ENCODE measurements around the gene KBTBD8. TPM values are rescaled to one million over a fixed set of nuclear protein-coding genes. Genes with fewer than 3 reads are reported as not detected.

KBTBD8 gene
- total RNA-seq, 1 donor from 2014 or later: 9.2 TPM

DNA sequence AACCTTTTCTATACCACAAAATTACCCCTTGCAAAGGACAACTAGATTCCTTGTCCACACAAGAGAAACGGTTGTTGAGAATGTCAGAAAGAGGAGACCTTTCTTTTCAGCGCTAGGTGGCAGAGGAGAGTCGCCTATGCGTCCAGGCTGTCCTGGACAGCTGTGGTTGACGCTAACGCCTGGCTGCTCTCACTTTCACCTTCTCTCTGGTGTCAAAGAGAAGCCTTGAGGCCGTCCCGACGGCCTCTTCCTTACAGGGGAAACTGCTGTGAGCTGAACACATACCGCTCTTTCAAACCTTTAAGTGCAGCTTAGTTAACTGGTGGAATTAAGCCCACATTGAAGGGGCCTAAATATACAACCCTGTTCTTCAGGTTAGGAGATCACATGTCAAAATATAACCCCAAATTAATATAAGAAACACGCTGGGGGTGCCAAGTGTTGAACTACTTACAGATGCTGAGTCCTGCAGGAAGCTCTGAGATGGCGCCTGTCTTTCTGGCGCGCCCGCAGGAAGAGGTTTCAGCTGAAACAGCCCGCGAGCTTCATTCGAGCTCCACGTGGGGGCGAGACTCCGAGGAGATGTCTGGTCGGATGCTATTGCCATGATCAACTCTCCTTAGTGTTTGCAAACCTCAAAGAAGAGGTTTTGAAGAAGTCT is 26.1 kb upstream of the KBTBD8 start:
- H3K27ac Mint-ChIP-seq (ENCODE audit: unreplicated experiment): no peak overlapping the region
- no peak for TF ChIP-seq EZH2 (IDR thresholded peaks at IDR 0.05; ENCODE audit: insufficient read depth, low read length)
- TF ChIP-seq, protein P1, sequence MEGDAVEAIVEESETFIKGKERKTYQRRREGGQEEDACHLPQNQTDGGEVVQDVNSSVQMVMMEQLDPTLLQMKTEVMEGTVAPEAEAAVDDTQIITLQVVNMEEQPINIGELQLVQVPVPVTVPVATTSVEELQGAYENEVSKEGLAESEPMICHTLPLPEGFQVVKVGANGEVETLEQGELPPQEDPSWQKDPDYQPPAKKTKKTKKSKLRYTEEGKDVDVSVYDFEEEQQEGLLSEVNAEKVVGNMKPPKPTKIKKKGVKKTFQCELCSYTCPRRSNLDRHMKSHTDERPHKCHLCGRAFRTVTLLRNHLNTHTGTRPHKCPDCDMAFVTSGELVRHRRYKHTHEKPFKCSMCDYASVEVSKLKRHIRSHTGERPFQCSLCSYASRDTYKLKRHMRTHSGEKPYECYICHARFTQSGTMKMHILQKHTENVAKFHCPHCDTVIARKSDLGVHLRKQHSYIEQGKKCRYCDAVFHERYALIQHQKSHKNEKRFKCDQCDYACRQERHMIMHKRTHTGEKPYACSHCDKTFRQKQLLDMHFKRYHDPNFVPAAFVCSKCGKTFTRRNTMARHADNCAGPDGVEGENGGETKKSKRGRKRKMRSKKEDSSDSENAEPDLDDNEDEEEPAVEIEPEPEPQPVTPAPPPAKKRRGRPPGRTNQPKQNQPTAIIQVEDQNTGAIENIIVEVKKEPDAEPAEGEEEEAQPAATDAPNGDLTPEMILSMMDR (IDR thresholded peaks at IDR 0.05; ENCODE audit: insufficient read depth, low read depth, low read length): peak; percentile 87
- peak overlapping the region; percentile 53 for H3K4me3 ChIP-seq (ENCODE audit: insufficient read depth, low read depth, low read length)

DNA sequence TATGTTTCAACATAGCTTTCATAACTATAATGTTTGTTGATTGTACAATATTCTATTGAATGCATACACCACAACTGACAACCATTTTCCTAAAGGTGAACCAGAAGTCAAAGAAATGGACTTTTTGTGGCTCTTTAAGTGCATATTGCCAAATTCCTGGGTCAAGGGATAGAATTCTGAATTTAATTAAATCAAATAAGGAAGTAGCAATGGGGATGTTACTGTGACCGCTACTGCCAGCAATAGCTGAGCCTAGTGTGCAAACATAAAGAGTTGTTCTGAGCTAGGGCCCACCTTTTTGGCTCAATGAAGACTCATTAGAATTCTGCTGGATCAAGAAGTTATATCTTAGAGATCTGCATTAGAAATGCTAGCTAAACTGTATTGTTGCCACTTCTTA is 17.3 kb upstream of the KBTBD8 start:
- Mint-ChIP-seq H3K27me3 (ENCODE audit: low read depth, unreplicated experiment) (no peaks in the 10 kb centered on the region), H3K27ac (ENCODE audit: unreplicated experiment) (no peak overlapping the region), H3K36me3 (ENCODE audit: low read depth, unreplicated experiment) (no peaks in the 10 kb centered on the region), H3K4me3 (ENCODE audit: unreplicated experiment) (no peak overlapping the region), H3K4me1 (ENCODE audit: low read depth, unreplicated experiment) (no peaks in the 10 kb centered on the region), H3K9me3 (ENCODE audit: unreplicated experiment) (no peaks in the 10 kb centered on the region)
- no peak overlapping the region for H3K4me3 ChIP-seq (ENCODE audit: insufficient read depth, low read depth, low read length)
- no peaks in the 10 kb centered on the region for H4K20me1 ChIP-seq (ENCODE audit: insufficient read depth, low read length)
- H3K27me3 ChIP-seq (ENCODE audit: insufficient read depth, low read length): peaks cover 3% of the 10 kb centered on the region
- H3K4me1 ChIP-seq (ENCODE audit: insufficient read depth, low read length): no peaks in the 10 kb centered on the region
- H3K27ac ChIP-seq (ENCODE audit: low read depth, low read length): no peak overlapping the region
- H3K9me3 ChIP-seq (ENCODE audit: insufficient read depth, low read depth, low read length): no peaks in the 10 kb centered on the region
- no peak for TF ChIP-seq EZH2 (IDR thresholded peaks at IDR 0.05; ENCODE audit: insufficient read depth, low read length)
- TF ChIP-seq, protein P1 (IDR thresholded peaks at IDR 0.05; ENCODE audit: insufficient read depth, low read depth, low read length): no peak
- H2AFZ ChIP-seq (ENCODE audit: low read depth, low read length): no peak overlapping the region
- H3K36me3 ChIP-seq (ENCODE audit: insufficient read depth, low read length): no peaks in the 10 kb centered on the region
- H3K79me2 ChIP-seq (ENCODE audit: insufficient read depth, low read length): no peaks in the 10 kb centered on the region
- no peak for DNase-seq (ENCODE audit: low read depth)
- FAIRE-seq: no peak
- no peak overlapping the region for H3K4me2 ChIP-seq (ENCODE audit: low read length)
- H3K9ac ChIP-seq (ENCODE audit: low read length): no peak overlapping the region

More for the DNA sequence above, 26.1 kb upstream of the KBTBD8 start:
- Mint-ChIP-seq H3K4me3 (ENCODE audit: unreplicated experiment) (peak overlapping the region; percentile 52), H3K27me3 (ENCODE audit: low read depth, unreplicated experiment) (peaks cover 5% of the 10 kb centered on the region), H3K9me3 (ENCODE audit: unreplicated experiment) (no peaks in the 10 kb centered on the region), H3K36me3 (ENCODE audit: low read depth, unreplicated experiment) (no peaks in the 10 kb centered on the region), H3K4me1 (ENCODE audit: low read depth, unreplicated experiment) (no peaks in the 10 kb centered on the region)
- Histone ChIP-seq H3K36me3 (ENCODE audit: insufficient read depth, low read length) (no peaks in the 10 kb centered on the region), H3K9ac (ENCODE audit: low read length) (peak overlapping the region; percentile 46), H3K9me3 (ENCODE audit: insufficient read depth, low read depth, low read length) (no peaks in the 10 kb centered on the region), H4K20me1 (ENCODE audit: insufficient read depth, low read length) (no peaks in the 10 kb centered on the region), H3K4me1 (ENCODE audit: insufficient read depth, low read length) (no peaks in the 10 kb centered on the region), H2AFZ (ENCODE audit: low read depth, low read length) (peak overlapping the region; percentile 51), H3K27me3 (ENCODE audit: insufficient read depth, low read length) (peaks cover 8% of the 10 kb centered on the region), H3K79me2 (ENCODE audit: insufficient read depth, low read length) (no peaks in the 10 kb centered on the region), H3K4me2 (ENCODE audit: low read length) (peak overlapping the region; percentile 83), H3K27ac (ENCODE audit: low read depth, low read length) (no peak overlapping the region)
- DNase-seq (ENCODE audit: low read depth) (peak; percentile 31), FAIRE-seq (peak; percentile 78)

DNA sequence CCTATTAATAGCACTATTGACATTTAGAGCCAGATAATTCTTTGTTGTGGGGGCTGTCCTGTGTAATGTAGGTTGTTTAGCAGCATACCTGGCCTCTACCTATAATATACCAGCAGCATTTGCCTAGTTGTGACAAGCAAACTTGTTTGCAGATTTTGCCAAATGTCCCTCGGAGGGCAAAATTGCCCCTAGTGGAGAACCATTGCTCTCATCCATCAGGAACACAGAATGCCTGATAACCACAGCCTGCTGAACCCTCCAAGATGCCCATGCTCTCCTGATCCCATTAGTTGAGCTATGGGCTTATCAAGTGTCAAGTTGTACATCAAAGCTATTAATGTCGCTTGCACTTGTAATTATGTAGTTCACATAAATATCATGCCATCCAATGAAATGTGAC is 15.0 kb upstream of the KBTBD8 start:
- Histone ChIP-seq H2AFZ (ENCODE audit: low read depth, low read length) (no peak overlapping the region), H3K4me2 (ENCODE audit: low read length) (no peak overlapping the region), H3K4me1 (ENCODE audit: insufficient read depth, low read length) (no peaks in the 10 kb centered on the region), H3K36me3 (ENCODE audit: insufficient read depth, low read length) (no peaks in the 10 kb centered on the region), H3K27me3 (ENCODE audit: insufficient read depth, low read length) (peaks cover 3% of the 10 kb centered on the region), H3K27ac (ENCODE audit: low read depth, low read length) (no peak overlapping the region), H3K9me3 (ENCODE audit: insufficient read depth, low read depth, low read length) (no peaks in the 10 kb centered on the region), H3K4me3 (ENCODE audit: insufficient read depth, low read depth, low read length) (no peak overlapping the region), H4K20me1 (ENCODE audit: insufficient read depth, low read length) (no peaks in the 10 kb centered on the region), H3K9ac (ENCODE audit: low read length) (no peak overlapping the region), H3K79me2 (ENCODE audit: insufficient read depth, low read length) (no peaks in the 10 kb centered on the region)
- no peak overlapping the region for H3K27ac Mint-ChIP-seq (ENCODE audit: unreplicated experiment)
- DNase-seq (ENCODE audit: low read depth) (no peak), FAIRE-seq (no peak)
- no peaks in the 10 kb centered on the region for H3K27me3 Mint-ChIP-seq (ENCODE audit: low read depth, unreplicated experiment)
- H3K36me3 Mint-ChIP-seq (ENCODE audit: low read depth, unreplicated experiment): no peaks in the 10 kb centered on the region
- no peaks in the 10 kb centered on the region for H3K9me3 Mint-ChIP-seq (ENCODE audit: unreplicated experiment)
- TF ChIP-seq, protein P1 (IDR thresholded peaks at IDR 0.05; ENCODE audit: insufficient read depth, low read depth, low read length): no peak
- TF ChIP-seq EZH2 (IDR thresholded peaks at IDR 0.05; ENCODE audit: insufficient read depth, low read length): no peak
- H3K4me1 Mint-ChIP-seq (ENCODE audit: low read depth, unreplicated experiment): no peaks in the 10 kb centered on the region
- H3K4me3 Mint-ChIP-seq (ENCODE audit: unreplicated experiment): no peak overlapping the region
